ENCODE results near the gene ENO1.
"Not testable (repeated sequence)": the region's sequence is repeated elsewhere in the genome, so short reads cannot be mapped to it uniquely, and the experiment has no call there.

Gene ENO1

GRCh38 chr1:8878448-8878697, at the start of gene ENO1:
TSS of gene ENO1 (minus strand) at chr1:8878686. CDS start at chr1:8874908, 3,778 bp downstream.
- no peak for DNase-seq

- DNase-seq = peak in 1 of 2 experiments; percentile 68
Observed at GRCh38 chr1:8926707-8927694, 48.5 kb upstream of the ENO1 start.

- DNase-seq = no peak
Observed at GRCh38 chr1:8925960-8926359, 47.5 kb upstream of the ENO1 start.

- DNase-seq = peak; percentile 28 to 83
Observed at GRCh38 chr1:8925406-8925805, 46.9 kb upstream of the ENO1 start.

GRCh38 chr1:8922962-8923361, 44.5 kb upstream of the ENO1 start:
- DNase-seq = no peak

- DNase-seq = not testable (repeated sequence)
Observed at GRCh38 chr1:8917536-8917935, 39.0 kb upstream of the ENO1 start.

- DNase-seq = no peak
Observed at GRCh38 chr1:8915446-8915845, 37.0 kb upstream of the ENO1 start.

GRCh38 chr1:8914466-8914865, 36.0 kb upstream of the ENO1 start:
- peak; percentile 44 to 64 for DNase-seq

- no peak for DNase-seq
Observed at GRCh38 chr1:8913457-8913856, 35.0 kb upstream of the ENO1 start.

- no peak for DNase-seq
Observed at GRCh38 chr1:8911416-8912309, 33.2 kb upstream of the ENO1 start.

- peak in 1 of 2 experiments; percentile 29 for DNase-seq
Observed at GRCh38 chr1:8910914-8911313, 32.4 kb upstream of the ENO1 start.

- DNase-seq = no peak
Observed at GRCh38 chr1:8910331-8910730, 31.8 kb upstream of the ENO1 start.

GRCh38 chr1:8908388-8909151, 30.1 kb upstream of the ENO1 start:
- DNase-seq = no peak

GRCh38 chr1:8905582-8906191, 27.2 kb upstream of the ENO1 start:
- no peak for DNase-seq

- DNase-seq = no peak
Observed at GRCh38 chr1:8903908-8904650, 25.6 kb upstream of the ENO1 start.

- no peak for DNase-seq
Observed at GRCh38 chr1:8903410-8903809, 24.9 kb upstream of the ENO1 start.

- DNase-seq = no peak
Observed at GRCh38 chr1:8902765-8903164, 24.3 kb upstream of the ENO1 start.

- DNase-seq = not testable (repeated sequence)
Observed at GRCh38 chr1:8900684-8901083, 22.2 kb upstream of the ENO1 start.

GRCh38 chr1:8899046-8899445, 20.6 kb upstream of the ENO1 start:
- DNase-seq = no peak

- DNase-seq = not testable (repeated sequence)
Observed at GRCh38 chr1:8898418-8898817, 19.9 kb upstream of the ENO1 start.

GRCh38 chr1:8897505-8897904, 19.0 kb upstream of the ENO1 start:
- DNase-seq = not testable (repeated sequence)

GRCh38 chr1:8896775-8897174, 18.3 kb upstream of the ENO1 start:
- not testable (repeated sequence) for DNase-seq

Measured in NCI-H524 (cell line).